ENCODE data around the gene SNAP91.

Gene SNAP91

GRCh38 chr6:83509441-83509840, 199.5 kb downstream of the SNAP91 start:
- Histone ChIP-seq H3K79me2 (ENCODE audit: insufficient read depth, low read length) (no peaks in the 10 kb centered on the region), H3F3A (ENCODE audit: insufficient read depth, low read length) (no peaks in the 10 kb centered on the region), H3K27me3 (ENCODE audit: insufficient read depth, low read length) (no peaks in the 10 kb centered on the region), H2AFZ (ENCODE audit: low read length) (no peak overlapping the region), H3K9me2 (ENCODE audit: low read depth, low read length) (no peaks in the 10 kb centered on the region), H3K9ac (ENCODE audit: low read length) (no peak overlapping the region), H3K27ac (ENCODE audit: low read depth, low read length, poor library complexity, severe bottlenecking) (no peak overlapping the region), H3K4me2 (ENCODE audit: low read length) (no peak overlapping the region), H3K36me3 (ENCODE audit: insufficient read depth, low read length) (no peaks in the 10 kb centered on the region), H3K4me1 (ENCODE audit: insufficient read depth, low read length, severe bottlenecking) (no peaks in the 10 kb centered on the region), H4K20me1 (ENCODE audit: insufficient read depth, low read length) (no peaks in the 10 kb centered on the region), H3K4me3 (ENCODE audit: low read depth, low read length, poor library complexity, severe bottlenecking) (no peak overlapping the region), H3K9me3 (ENCODE audit: low read length) (no peaks in the 10 kb centered on the region)
- TF ChIP-seq EZH2 (IDR thresholded peaks at IDR 0.05; ENCODE audit: borderline replicate concordance, low read length) = no peak
- TF ChIP-seq CTCF (IDR thresholded peaks at IDR 0.05; ENCODE audit: low read length) = no peak

GRCh38 chr6:83505356-83505755, 203.5 kb downstream of the SNAP91 start:
- no peak overlapping the region for H2AFZ ChIP-seq (ENCODE audit: low read length)
- no peaks in the 10 kb centered on the region for H3F3A ChIP-seq (ENCODE audit: insufficient read depth, low read length)

More at GRCh38 chr6:83505356-83505755, 203.5 kb downstream of the SNAP91 start:
- Histone ChIP-seq H3K36me3 (ENCODE audit: insufficient read depth, low read length) (no peaks in the 10 kb centered on the region), H3K27me3 (ENCODE audit: insufficient read depth, low read length) (no peaks in the 10 kb centered on the region), H3K9me2 (ENCODE audit: low read depth, low read length) (no peaks in the 10 kb centered on the region), H3K9ac (ENCODE audit: low read length) (no peak overlapping the region), H3K4me2 (ENCODE audit: low read length) (no peak overlapping the region), H3K27ac (ENCODE audit: low read depth, low read length, poor library complexity, severe bottlenecking) (no peak overlapping the region), H4K20me1 (ENCODE audit: insufficient read depth, low read length) (no peaks in the 10 kb centered on the region), H3K4me3 (ENCODE audit: low read depth, low read length, poor library complexity, severe bottlenecking) (no peak overlapping the region), H3K79me2 (ENCODE audit: insufficient read depth, low read length) (no peaks in the 10 kb centered on the region), H3K4me1 (ENCODE audit: insufficient read depth, low read length, severe bottlenecking) (no peaks in the 10 kb centered on the region), H3K9me3 (ENCODE audit: low read length) (no peaks in the 10 kb centered on the region)
- TF ChIP-seq CTCF (IDR thresholded peaks at IDR 0.05; ENCODE audit: low read length) (no peak), EZH2 (IDR thresholded peaks at IDR 0.05; ENCODE audit: borderline replicate concordance, low read length) (no peak)

Data from OCI-LY1 (cell line).